HG03097 (cell line): ENCODE data around the gene SLC2A5.
"Not testable (repeated sequence)": the region's sequence is repeated elsewhere in the genome, so short reads cannot be mapped to it uniquely, and the experiment has no call there.

Experiments
- ATAC-seq: cut with Tn5 transposase; IDR thresholded peaks from one replicate; pipeline ENCODE4 v1.9.1; 2021; ENCODE audit not compliant: unreplicated experiment, low FRiP score

The SLC2A5 gene

DNA sequence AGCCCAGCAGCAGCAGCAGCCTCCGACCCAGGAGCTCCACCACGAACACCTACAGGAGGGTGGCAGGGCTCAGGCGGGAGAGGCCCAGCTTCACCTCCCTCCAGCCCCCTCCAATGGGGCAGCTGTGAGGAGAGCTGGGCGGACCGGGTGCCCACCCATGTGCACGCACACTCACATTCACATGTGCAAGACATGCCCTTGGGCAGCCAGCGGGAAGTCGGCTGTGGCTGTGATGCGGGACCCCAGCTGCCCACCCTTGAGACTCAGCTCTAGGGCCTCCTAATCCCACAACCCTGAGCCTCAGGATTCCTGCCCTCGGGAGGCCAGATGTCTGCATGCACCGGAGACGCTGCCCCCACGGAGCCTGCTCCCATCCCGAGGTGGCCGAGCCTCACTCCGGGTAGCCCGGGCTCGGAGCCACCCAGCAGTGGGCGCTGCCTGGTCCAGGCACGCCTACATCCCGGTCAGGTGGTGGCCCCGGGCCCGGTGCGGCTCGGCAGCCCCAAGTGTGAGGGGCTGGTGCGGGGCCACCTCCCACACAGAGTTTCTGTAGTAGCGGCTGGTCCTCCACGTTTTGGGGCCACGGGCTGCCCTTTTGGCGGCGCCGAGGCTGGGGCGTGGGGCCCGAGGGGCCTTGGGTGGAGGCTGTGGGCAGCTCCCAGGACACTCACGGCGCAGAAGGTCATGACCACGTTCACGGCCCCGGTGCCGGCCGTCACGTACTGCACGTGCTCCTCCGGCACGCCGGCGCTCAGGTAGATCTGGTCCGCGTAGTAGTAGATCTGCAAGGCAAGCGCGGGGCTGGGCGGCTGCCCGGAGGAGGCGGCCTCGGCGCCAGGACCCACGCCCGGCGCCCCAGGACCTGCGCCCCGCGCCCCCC is 30.3 kb downstream of the SLC2A5 start:
- ATAC-seq: no peak

DNA sequence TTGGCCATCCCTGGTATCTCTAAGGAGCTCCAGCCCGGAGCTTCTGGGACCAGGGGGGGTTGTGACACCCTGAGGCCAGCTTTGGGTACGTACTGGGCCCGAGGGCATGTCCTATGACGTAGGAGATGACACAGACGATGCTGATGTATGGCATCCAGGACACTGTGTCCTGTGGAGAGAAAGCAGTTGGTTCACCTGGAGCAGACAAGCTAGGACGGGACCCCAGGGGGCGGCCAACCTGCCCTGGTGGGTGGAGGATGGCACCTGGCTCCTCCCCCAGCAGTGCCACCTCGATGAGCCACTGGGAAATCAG is 31.1 kb downstream of the SLC2A5 start:
- ATAC-seq: no peak

DNA sequence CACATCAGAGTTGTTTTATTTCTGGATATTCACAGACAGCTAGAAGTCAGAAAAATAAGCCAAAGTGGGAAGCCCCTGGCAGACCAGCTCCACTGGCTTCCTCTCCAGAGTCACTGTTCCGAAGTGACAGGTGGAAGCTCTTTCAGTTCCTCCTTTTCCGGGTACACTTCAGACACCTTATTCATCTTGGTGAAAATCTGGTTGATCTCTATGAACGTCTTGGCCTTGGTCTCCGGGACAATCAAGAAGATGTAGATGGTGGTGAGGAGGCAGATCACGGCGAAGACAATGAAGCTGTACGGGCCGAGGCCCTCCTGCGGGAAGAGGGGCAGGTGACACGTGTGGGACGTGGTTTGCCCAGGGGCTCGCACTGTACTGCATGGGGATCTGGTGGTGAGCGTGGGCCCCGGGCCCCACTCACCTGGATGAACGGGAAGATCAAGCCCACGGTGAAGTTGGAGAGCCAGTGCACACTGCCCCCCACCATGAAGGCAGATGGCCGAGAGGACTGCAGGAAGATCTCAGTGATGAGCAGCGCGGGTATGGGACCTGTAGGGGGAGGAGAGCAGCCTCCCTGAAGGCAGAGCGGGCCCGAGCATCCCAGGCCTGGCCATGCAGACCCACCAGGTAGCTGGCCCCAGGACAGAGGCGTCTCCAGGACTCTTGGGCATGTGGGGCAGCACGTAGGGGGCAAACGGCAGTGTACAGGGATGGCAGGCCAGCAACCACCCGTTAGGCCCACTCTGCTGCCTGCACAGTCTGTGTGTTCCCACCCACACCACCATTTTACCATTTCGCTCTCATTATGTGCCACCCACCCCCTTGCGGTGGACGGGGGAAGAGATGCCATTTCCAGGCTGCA is 31.7 kb downstream of the SLC2A5 start:
- no peak for ATAC-seq

DNA sequence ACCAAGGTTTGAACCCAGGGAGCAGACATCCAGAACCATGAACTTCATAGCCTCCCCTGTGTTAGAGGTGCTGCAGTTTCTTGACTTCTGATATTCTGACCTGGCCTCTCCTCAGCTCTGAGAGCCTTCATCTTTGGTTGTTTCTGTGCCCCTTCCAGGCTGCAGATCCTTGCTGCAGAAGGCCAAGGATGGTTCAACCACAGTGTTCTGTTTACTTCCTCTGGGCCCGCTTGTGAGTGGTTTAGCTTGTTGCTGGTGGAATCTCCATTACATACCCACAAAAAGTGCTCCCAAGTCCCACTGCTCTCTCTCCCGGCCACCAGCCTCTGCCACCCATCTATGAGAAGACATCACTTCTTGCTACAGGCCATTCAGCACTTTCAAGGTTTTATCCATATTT is 34.2 kb downstream of the SLC2A5 start:
- no peak for ATAC-seq

DNA sequence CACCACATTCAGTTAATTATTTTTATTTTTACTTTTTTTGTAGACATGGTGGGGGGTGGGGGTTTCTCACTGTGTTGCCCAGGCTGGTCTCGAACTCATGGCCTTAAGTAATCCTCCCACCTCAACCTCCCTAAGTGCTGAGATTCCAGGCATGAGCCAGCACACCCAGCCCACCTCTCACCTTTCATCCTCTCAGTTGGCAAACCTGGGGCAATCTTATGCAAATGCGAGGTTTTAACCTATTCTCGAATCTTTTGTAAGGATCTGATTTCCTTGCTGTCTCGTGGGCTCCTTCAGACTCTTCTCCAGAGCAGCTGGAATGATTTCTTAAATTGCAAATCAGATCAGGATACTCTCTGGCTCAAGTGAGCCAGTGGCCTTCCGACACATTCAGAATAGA is 36.1 kb downstream of the SLC2A5 start:
- no peak for ATAC-seq

DNA sequence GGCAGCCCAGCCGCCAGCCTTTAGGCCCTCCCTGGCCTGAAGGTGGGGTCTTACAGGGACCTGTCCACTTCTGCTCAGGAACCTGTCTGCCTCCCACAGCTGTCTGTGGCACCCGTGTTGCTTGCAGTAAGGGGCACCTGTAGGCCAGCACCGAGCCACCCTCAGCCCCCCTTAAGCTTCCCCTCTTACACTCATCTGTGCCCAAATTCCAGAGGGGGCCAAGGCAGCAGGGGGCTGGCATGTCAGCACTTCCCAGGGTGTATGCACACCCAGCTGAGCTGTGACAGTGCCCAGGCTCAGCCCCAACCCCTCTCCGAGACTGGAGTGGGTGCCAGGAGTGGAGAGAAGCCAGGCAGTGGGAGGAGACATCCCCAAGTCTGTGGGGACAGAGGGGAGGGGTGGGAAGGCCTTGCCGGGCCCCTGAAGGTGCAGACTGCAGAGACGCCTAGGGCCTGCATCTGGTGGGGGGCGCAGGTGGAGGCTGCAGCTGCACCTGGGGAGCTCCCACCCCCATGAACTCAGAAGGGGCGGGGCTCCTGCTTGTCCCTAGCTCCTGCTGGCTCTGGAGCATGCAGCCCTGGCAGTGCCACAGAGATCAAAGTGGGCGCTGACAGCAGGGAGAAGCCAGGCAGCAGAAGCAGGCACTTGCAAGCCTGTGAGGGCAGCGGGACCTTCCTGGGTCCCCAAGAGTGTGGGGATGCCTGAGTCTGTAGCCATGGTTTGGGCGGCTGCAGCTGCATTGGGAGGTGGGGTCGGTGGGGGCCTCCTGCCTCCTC is 37.8 kb downstream of the SLC2A5 start:
- no peak for ATAC-seq

DNA sequence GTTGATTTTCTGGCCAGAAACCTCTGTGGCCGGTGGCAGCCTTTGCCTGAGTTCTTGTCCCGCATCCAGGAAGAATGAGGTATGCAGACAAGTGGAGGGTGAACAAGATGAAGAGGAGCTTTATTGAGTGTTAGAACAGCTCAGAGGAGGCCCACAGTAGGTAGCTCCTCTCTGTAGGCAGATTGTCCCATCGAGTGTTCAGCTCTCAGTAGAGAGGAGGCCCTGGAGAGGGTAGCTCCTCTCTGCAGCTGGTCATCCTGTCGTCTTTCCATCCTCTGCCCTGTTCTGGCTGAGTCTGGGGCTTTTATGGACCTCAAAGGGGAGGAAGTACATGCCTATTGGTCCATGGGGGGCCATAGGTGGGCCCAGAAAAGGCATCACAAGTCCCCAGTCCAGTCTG is 38.4 kb downstream of the SLC2A5 start:
- not testable (repeated sequence) for ATAC-seq

DNA sequence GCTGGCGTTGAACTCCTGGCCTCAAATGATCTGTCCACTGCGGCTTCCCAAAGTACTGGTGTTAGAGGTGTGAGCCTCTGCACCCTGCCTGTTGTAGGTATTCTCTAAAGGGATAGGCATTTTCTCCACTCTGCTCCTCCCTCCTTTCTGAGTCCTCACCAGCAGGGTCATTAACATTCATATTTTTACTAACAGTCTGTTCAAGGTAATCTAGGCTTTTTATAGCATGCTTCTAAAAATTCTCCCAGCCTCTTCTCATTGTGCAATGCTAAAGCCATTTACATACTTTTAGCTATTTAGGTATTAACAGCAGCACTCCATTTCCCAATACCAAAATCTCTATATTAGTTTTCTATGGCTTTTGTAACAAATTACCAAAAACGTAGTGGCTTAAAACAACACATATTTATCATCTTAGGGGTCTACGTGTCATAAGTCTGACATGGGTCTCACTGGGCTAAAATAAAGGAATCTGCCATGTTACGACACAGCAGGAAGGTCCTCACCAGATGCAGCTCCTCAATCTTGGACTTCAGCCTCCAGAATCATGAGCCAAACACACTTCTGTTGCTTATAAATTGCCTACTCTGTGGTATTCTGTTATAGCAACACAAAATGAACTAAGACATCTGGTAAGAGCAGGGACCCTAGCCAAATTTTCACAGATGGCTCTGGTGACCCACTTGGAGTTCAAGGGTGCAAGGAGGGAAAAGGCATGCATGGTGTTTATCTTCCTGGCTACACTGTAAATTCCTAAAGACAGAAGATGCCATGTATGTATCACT is 40.3 kb downstream of the SLC2A5 start:
- no peak for ATAC-seq

DNA sequence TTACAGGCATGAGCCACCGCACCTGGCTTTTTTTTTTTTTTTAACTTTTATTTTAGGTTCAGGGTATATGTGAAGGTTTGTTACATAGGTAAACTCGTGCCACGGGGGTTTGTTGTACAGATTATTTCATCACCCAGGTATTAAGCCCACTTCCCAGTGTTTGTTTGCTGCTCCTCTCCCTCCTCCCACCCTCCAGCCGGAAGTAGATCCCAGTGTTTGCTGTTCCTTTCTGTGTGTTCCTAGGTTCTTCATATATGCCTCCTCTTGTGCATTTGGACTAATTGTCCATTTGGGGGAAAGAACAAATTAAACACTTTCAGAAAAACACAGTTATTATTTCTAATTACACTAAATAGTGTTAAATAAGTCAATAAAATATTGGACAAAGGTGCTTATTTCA is 42.1 kb downstream of the SLC2A5 start:
- no peak for ATAC-seq

DNA sequence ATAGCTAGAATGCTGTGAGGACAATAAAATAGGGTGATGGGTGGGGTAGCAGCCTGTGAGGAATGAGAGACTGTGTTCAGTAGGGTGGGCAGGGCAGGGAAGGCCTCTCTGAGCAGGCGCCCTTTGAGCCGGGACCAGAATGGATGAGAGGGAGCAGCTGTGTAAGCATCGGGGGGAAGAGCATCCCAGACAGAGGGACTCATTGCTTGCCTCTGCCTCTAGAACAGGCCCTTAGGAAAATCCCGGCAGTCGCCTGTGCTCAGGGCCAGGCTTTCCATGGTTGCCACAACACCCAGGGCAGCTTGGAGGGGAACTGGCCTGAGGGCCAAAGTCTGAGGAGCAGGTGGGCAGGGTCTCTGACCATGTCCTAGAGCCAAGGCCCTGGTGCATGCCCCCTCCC is 44.0 kb downstream of the SLC2A5 start:
- ATAC-seq: no peak

DNA sequence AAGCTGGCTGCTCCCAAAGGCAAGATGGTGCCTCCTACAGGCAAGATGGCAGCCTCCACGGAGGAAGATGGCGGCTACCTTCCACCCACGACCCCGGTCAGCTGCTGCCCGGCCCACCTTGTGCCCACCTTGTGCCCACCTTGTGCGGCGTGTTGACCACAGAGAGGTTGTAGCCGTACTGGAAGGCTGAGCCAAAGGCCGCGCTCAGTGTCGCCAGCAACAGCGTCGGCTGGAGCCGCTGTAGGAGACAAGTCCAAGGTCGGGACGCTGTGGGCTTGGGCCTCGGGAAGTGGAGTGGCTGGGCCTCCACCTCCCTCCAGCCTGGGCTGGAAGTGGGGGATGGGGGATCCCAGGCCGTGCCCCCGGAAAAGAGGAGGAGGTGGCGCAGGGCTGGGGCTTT is 44.6 kb downstream of the SLC2A5 start:
- no peak for ATAC-seq

DNA sequence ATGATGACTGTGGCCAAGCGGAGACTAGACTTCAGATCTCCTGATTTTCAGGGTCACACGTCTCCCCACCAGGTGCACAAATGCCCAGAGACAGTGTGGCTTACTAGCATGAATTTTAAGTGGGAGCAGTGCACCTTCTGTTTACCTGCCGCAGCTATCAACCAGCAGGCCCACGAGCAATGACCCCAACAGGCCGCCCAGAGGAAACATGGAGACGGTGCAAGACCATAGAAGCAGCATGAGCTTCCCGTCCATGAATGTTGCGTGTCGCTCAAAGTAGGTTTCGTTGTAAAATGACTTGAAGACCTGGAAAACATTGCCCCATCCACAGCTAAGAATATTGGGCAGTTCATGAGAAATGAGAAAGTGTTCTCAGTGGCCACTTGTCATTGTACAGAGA is 46.7 kb downstream of the SLC2A5 start:
- ATAC-seq: no peak

DNA sequence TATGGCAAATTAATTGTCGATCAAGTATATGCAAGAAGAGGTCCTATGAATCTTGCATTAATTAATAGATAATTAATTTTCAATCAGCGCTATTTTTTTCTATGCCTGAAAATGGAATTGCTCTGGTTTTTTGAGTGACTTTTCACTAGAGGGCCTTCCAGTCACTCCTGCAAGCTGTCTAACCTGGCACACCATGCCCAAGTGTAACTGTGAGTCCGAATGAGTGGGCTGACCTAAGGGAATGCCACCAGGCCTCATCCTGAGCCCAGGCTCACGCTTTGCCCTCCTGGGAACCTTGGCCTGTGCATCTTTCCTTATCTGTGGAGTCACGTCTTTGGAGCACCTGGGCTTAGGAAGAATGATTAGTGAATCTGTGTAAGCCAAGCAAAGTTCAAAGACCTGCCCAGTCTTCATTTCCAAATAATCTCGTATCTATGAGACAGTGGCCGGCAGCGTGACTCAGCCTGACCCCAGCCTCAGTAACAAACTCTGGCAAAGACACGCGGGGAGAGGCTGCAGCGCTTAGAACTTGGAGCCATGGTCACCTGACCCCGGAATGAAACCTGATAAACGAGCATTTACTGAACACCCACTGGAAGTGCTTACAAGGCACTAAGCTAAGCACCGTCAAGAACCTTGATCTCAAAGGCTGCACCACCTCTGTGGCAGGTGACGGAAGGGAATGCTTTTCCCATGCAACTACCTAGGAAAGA is 47.3 kb downstream of the SLC2A5 start:
- not testable (repeated sequence) for ATAC-seq

DNA sequence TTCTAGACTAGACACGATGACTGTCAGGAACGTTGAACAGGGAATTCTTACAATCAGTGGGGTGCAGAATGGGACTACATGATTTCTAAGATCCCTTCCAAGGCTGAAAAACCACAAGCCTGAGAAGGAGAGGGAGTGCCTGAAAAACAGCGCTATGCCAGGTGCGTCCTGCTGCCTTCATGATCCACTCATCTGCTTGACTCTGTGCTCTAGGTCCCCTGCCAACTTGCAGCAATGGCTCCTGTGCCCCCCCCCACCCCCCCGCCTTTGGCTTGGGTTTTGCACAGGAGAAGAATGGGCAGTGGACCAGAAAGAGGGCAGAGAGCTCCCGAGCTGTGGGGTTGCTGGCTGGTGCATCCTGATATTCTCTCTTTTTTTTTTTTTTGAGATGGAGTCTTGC is 49.1 kb downstream of the SLC2A5 start:
- no peak for ATAC-seq

DNA sequence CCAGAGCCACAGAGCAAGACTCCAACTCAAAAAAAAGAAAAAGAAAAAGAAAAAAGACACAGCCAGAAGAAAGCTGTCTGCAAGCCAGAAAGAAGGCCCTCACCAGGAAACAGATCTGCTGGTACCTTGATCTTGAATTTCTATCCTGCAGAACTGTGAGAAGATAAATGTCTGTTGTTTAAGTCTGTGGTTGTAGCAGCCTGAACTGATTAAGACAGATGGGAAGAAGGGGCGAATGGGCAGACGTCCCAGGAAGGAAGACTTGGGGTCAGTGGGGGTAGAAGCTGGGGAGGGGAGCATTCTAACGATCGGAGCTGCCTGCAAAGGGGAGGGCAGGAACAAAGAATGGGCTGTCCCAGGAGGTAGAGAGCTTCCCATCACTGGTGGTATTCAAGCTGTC is 49.5 kb downstream of the SLC2A5 start:
- ATAC-seq: no peak

DNA sequence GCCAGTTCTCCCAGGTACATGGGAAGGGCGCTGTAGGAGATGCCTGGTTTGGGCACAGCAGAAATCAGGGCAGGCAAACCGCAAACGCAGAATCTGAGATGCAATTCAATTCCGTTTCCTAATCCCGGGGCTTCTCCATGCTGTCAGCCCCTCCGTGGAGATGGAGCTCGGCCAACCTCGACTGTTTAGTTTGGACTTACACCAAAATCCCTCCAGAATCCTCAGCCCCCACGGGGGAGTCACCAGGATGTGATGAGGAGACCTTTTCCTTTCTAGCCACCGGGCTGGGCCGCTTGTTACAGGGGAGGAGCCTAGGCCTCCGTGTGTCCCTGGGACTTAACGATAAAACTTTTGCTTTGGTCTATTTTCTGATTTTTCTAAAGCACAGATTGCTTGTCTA is 51.1 kb downstream of the SLC2A5 start:
- no peak for ATAC-seq

DNA sequence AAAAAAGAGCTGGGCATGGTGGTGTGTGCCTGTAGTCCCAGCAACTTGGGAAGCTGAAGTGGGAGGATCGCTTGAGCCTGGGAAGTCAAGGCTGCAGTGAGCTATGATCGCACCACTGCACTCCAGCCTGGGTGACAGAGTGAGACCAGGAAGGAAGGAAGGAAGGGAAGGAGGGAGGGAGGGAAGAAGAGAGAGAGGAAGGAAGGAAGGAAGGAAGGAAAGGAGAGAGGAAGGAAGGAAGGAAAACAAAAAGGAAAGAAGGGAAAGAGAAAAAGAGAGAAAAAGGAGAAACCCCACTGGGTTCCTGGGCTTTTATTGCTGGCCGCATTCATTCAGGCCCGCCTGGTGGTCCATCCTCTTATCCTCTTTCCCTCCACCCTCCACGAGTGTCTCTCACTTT is 53.0 kb downstream of the SLC2A5 start:
- ATAC-seq: no peak

DNA sequence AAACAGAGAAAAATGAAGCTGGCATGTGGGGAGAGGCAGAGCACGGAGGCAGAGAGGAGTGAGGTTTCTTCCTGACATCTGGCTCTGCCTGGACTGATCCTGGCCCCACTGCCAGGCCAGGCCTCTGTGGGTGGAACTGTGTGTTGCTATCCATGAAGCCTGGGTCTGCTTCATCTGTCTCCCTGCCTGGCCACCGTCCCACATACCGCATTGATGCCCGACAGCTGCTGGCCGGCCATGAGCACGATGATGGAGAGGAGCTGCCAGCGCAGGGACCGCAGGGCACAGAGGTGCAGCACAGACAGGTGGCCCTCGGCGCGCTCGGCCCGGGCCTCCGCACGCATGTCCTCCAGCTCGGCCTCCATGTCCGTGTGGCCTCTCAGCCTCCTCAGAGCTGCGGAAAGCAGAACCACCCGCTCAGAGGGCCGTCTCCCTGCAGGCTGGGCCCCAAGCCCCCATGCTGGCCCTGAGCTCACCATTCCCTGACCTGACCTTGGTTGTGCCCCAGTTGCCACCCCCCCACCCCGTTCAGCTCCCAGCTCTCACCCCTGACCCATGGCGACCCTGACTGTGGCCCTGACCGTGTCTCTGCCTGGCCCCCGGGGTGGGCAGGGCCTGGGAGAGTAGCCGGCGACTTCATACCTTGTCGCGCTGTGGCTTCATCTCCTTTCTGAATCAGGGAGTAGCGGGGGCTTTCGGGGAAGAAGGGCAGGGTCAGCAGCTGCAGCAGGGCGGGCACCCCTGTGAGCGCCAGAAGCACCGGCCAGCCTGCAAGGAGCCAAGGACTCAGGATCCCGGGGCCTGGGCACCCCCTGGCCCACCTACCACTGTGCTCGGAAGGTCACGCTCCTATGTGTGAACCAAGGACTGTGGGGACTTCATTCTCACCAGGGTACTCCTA is 54.7 kb downstream of the SLC2A5 start:
- ATAC-seq: no peak

DNA sequence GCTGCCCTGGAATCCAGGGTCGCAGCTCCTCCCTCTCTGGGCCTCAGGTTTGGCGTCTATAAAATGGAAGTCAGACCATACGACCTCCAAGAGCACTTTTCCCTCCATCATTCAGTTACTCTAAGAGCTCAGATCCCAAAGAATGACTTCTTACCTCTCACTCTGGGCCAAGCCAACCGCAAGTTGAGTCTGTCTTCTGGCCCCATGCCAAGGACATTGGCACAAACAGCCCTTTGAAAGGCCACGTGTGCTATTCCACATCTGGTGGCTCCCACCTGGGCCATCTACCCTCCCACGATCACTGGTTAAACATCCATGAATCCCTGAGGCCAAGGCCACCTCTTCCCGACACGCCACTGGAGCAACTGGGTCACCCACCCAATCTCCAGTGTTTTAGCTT is 55.6 kb downstream of the SLC2A5 start:
- ATAC-seq: no peak
